Inferior parietal cortex (tissue), 1 donor: ENCODE measurements around the gene IL1F10.

Experiments used
- DNase-seq: peaks from one replicate; pipeline ENCODE4 v3.0.0-alpha.2; 2016; ENCODE audit errors: extremely low spot score

Gene IL1F10

GRCh38 chr2:113112441-113112840 is 44.7 kb downstream of the IL1F10 start:
- no peak for DNase-seq

DNA sequence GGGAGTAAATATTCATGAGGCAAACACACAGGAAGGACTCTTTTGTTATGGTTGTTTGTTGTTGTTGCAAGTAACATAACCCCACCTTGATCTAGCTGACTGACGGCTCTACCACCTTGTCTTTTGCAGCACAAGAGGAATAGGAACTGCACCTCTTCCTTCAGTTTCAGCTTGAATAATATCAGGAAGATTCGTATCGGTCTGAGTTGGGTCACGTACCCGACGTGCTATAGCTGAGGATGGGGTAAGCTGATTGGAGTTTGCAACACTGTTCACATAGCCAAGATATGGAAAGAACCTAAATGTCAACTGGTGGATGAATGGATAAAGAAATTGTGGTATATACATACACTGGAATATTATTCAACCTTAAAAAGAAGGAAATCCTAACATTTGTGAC is 45.1 kb downstream of the IL1F10 start:
- DNase-seq, result no peak

- no peak for DNase-seq
These were observed 46.0 kb downstream of the IL1F10 start for GRCh38 chr2:113113807-113114206.

DNA sequence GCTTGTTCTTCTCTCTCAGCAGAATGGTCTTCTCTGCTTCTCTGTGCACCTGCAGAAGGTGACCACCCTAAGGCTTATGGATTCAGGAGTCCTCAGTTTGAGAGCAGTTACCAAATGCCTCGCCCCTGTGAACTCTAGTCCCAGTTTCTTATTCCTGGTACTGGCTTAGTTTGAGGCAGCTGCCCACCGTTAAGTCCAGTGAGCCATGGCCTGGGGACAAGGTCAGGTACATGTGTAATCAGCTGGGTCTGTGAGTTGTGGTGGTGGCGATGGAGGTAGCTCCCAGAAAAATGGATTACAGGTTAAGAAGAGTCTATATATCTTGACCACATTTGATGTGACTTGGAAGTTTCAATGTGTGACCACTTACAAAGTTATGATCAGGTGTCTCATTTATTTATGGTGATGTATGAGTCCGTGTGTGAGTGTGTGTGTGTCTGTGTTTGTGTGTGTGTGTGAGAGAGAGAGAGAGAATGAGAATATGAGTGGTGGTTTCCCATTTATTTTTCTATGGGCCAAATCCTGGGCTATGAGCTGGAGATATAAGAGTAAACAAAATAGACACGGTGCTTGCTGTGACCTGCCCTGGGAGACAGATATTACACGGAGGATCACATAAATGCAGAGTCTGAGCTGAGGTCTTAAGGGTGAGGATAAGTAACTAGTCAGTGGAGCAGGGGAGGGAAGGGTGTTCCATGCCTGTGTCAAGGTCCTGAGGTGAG is 46.6 kb downstream of the IL1F10 start:
- DNase-seq, result no peak

DNA sequence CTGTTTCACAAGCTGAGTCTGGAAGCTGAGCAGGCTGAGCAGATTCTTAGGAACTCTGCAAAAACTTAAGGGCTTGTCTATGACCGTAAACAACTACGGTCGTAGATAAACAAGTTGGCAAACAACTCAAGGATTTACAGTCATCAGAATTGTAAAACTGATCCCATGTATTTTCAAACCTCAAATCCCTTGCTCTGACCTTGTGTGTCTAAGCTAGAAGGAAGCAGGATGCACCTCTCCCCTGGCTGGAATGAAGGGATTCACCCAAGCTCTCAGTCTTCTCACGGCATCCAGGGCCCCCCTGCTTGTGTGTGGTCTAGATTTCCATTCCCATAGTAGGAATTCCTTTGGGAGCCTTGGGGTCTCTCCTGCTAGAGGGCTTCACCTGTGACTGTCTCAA is 47.2 kb downstream of the IL1F10 start:
- no peak for DNase-seq

GRCh38 chr2:113116100-113116958 is 48.6 kb downstream of the IL1F10 start:
- no peak for DNase-seq

- no peak for DNase-seq
These were observed 49.9 kb downstream of the IL1F10 start for GRCh38 chr2:113117541-113118262.

DNA sequence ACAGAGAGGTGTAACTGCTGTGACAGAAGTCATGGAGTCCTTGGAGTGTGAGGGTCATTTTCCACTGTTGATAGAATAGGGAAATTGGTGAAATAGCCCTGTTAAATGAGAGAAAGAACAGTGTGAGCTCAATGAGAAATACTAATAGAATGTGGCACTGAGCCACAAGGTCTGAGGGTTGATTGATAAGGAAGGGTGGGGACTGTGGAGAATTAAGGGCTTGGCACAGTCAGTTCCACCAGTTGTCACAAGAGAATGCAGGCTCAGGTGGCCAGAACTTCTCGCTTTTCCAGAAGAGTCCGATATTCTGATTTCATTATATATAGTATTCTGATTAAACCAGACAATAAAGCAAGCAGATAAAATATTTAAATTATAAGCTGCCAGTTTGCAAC is 50.5 kb downstream of the IL1F10 start:
- DNase-seq, result no peak

GRCh38 chr2:113119111-113119510 is 51.3 kb downstream of the IL1F10 start:
- DNase-seq, result no peak

DNA sequence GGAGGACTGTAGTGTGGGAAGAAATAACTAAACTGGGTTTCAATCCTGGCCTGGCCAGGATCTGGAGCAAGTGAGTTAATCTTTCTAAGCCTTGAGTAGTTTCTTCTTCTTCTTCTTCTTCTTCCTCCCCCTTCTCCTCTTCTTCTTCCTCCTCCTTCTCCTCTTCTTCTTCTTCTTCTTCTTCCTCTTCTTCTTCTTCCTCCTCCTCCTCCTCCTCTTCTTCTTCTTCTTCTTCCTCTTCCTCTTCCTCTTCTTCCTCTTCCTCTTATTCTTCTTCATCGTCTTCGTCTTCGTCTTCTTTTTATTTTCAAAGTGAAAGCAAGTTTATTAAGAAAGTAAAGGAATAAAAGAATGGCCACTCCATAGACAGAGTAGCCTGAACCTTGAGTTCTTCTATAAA is 53.1 kb downstream of the IL1F10 start:
- no peak for DNase-seq

DNA sequence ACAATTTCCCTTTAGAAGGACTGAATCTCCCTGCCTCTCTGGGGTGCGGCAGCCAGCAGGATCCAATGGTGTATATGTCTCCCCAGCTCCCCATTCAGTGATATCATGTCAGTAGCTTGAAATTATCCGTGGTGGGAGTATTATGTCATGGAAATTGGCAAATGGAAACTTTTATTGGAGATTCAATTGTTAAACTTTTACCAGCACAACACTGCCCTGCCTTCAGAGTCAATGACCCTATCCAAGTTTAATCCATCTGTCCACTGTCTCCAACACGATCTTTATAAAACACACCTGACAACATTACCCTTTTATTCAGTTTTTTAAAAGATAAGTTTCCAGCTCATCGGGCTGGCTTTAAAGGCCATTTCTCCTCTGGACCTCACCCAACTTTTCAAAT is 54.6 kb downstream of the IL1F10 start:
- no peak for DNase-seq

GRCh38 chr2:113123726-113124125 is 56.0 kb downstream of the IL1F10 start:
- DNase-seq, result no peak

GRCh38 chr2:113124181-113124961 is 56.6 kb downstream of the IL1F10 start:
- DNase-seq, result no peak
